GM12872 (cell line): Measurements from ENCODE around the gene SWSAP1.

Experiments
- CTCF ChIP-seq: IDR thresholded peaks from 3 replicates; pipeline ENCODE4 v1.5.1; 2011; ENCODE audit warnings: low read depth, mild to moderate bottlenecking, low read length, moderate library complexity; ENCODE audit not compliant: insufficient read depth

SWSAP1 gene

GRCh38 chr19:11361037-11361770 is 13.3 kb upstream of the SWSAP1 start:
- TF ChIP-seq CTCF, result no peak

GRCh38 chr19:11361771-11362731 is 12.4 kb upstream of the SWSAP1 start:
- TF ChIP-seq CTCF, result no peak

DNA sequence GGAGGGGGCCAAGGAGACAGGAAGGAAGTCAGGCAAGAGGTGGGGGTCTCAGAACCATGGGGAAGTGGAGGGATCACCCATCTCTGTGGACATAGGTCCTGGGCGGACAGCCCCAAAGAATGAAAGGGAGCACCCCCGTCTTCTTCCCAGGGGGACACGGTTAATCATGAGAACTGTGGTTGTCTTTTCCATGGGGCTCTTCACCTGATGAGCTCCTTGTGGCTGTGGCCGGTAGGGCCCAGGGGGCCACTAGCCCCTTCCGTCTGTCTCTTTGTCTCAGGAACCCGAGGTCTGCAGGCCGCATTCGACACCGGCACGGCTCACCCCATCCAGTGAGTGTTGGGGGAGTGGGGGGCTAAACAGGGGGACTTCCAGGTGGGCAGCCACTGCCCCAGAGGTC is 10.6 kb upstream of the SWSAP1 start:
- TF ChIP-seq CTCF, result no peak

GRCh38 chr19:11364296-11364904 is 10.1 kb upstream of the SWSAP1 start:
- no peak for TF ChIP-seq CTCF

DNA sequence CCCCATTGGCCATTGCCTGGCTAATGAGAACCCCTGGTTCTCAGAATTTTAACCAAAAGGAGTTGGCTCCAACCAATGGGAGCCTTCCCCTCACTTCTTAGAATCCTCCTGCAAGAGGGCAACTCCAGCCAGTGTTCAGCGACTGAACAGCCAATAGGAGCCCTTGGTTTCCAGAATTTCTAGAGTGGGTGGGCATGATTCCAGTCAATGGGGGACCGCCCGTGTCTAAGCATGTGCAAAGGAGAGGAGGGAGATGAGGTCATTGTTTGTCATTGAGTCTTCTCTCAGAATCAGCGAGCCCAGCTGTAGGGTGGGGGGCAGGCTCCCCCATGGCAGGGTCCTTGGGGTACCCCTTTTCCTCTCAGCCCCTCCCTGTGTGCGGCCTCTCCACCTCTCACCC is 9.5 kb upstream of the SWSAP1 start:
- no peak for TF ChIP-seq CTCF

DNA sequence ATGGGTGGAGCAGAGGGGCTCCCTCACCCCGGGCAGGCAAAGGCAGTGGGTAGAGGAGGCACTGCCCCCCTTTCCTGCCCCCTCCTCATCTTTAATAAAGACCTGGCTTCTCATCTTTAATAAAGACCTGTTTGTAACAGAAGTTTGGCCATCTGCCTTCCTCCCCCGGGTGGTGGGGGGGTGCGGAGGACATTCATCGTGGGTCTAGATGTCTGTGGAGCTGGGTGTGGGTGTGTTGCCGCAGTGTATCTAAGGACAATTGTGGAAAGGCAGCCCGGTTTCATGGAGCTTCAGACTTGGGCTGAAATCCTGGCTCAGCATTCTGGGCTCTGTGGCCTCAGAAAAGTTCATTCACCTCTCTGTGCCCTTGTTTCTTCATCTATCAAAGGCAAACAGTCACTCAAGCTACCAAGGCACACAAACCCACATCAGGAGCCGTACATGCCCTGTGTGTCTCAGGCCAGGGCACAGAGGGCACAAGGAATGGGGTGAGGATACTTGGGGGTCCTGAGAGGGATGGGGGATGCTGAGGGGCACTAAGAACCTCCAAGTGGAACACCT is 8.8 kb upstream of the SWSAP1 start:
- TF ChIP-seq CTCF, result no peak

DNA sequence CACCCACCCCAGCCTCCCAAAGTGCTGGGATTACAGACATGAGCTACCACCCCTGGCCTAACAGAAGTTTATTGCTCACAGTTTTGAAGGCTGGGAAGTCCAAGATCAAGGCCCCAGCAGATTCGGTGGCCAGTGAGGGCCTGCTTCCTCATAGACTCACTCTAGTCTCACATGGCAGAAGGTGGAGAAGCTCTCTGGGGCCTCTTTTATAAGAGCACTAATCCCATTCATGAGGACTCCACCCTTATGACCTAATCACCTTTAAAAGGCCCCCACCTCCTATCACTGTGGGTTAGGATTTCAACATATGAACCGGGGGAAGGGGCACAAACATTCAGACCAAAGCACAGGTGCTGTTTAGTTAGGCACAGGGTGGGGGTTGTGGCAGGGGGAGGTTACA is 6.9 kb upstream of the SWSAP1 start:
- TF ChIP-seq CTCF, result no peak
